ENCODE measurements around the gene SERPINC1. TPM values are rescaled to one million over a fixed set of nuclear protein-coding genes. Genes with fewer than 3 reads are reported as not detected.
"Not testable (repeated sequence)": the region's sequence is repeated elsewhere in the genome, so short reads cannot be mapped to it uniquely, and the experiment has no call there.

Gene SERPINC1
- total and polyA plus RNA-seq, 4 donors, result 0.08 to 0.61 (median 0.17) TPM; not detected in 1

GRCh38 chr1:173934440-173934839, 17.3 kb upstream of the SERPINC1 start:
- H3K4me1 ChIP-seq (ENCODE audit: control insufficient read depth in 5 of 5, insufficient read depth in 5 of 5, low read length in 5 of 5), result no peaks in the 10 kb centered on the region
- H3K27ac ChIP-seq (ENCODE audit: low read depth in 1 of 2, low read length in 1 of 2), result no peak overlapping the region
- H3K9me3 ChIP-seq (ENCODE audit: control insufficient read depth in 4 of 4, insufficient read depth in 3 of 4, low read length in 3 of 4), result no peaks in the 10 kb centered on the region
- WGBS, 2 donors, result 97 to 98% methylated on average over 1 of the region's 1 CpG
- no peak for TF ChIP-seq CTCF (IDR thresholded peaks at IDR 0.05; ENCODE audit: control extremely low read depth, extremely low read depth)
- DNase-seq (no peak), ATAC-seq (ENCODE audit: insufficient read depth, low FRiP score) (no peak)
- no peak overlapping the region for H3K9ac ChIP-seq (ENCODE audit: insufficient read depth in 1 of 2, low read length in 2 of 2)
- no peak overlapping the region for H3K4me3 ChIP-seq
- no peaks in the 10 kb centered on the region for H3K27me3 ChIP-seq (ENCODE audit: control insufficient read depth in 3 of 3, insufficient read depth in 3 of 3, low read length in 2 of 3)
- H3K36me3 ChIP-seq (ENCODE audit: control insufficient read depth in 4 of 4, insufficient read depth in 4 of 4, low read length in 4 of 4), result peaks cover 0 to 24% (median 11%) of the 10 kb centered on the region in 4 donors

GRCh38 chr1:173930541-173930940, 13.4 kb upstream of the SERPINC1 start:
- not testable (repeated sequence) for H3K4me3 ChIP-seq; H3K4me1 ChIP-seq (ENCODE audit: control insufficient read depth in 5 of 5, insufficient read depth in 5 of 5, low read length in 5 of 5); H3K36me3 ChIP-seq (ENCODE audit: control insufficient read depth in 4 of 4, insufficient read depth in 4 of 4, low read length in 4 of 4); H3K27ac ChIP-seq (ENCODE audit: low read depth in 1 of 2, low read length in 1 of 2); H3K27me3 ChIP-seq (ENCODE audit: control insufficient read depth in 3 of 3, insufficient read depth in 3 of 3, low read length in 2 of 3); DNase-seq; H3K9ac ChIP-seq (ENCODE audit: insufficient read depth in 1 of 2, low read length in 2 of 2); ATAC-seq (ENCODE audit: insufficient read depth, low FRiP score); H3K9me3 ChIP-seq (ENCODE audit: control insufficient read depth in 4 of 4, insufficient read depth in 3 of 4, low read length in 3 of 4)
- WGBS, 2 donors, result 96 to 100% methylated on average over 5 of the region's 5 CpGs

- Histone ChIP-seq H3K27ac (ENCODE audit: low read depth in 1 of 2, low read length in 1 of 2) (no peak overlapping the region), H3K4me1 (ENCODE audit: control insufficient read depth in 5 of 5, insufficient read depth in 5 of 5, low read length in 5 of 5) (no peaks in the 10 kb centered on the region), H3K9ac (ENCODE audit: insufficient read depth in 1 of 2, low read length in 2 of 2) (no peak overlapping the region), H3K36me3 (ENCODE audit: control insufficient read depth in 4 of 4, insufficient read depth in 4 of 4, low read length in 4 of 4) (peaks cover 0 to 2% (median 0%) of the 10 kb centered on the region in 4 donors), H3K4me3 (no peak overlapping the region), H3K9me3 (ENCODE audit: control insufficient read depth in 4 of 4, insufficient read depth in 3 of 4, low read length in 3 of 4) (no peaks in the 10 kb centered on the region), H3K27me3 (ENCODE audit: control insufficient read depth in 3 of 3, insufficient read depth in 3 of 3, low read length in 2 of 3) (no peaks in the 10 kb centered on the region)
- 91 to 97% methylated on average over 8 of the region's 8 CpGs for WGBS, 2 donors
- DNase-seq, result no peak
- no peak for ATAC-seq (ENCODE audit: insufficient read depth, low FRiP score)
- no peak for TF ChIP-seq CTCF (IDR thresholded peaks at IDR 0.05; ENCODE audit: control extremely low read depth, extremely low read depth)
Observed at GRCh38 chr1:173925306-173926242, 8.4 kb upstream of the SERPINC1 start.

GRCh38 chr1:173920861-173921260, 3.7 kb upstream of the SERPINC1 start:
- 93 to 94% methylated on average over 5 of the region's 5 CpGs for WGBS, 2 donors
- H3K4me1 ChIP-seq (ENCODE audit: control insufficient read depth in 5 of 5, insufficient read depth in 5 of 5, low read length in 5 of 5), result no peaks in the 10 kb centered on the region

More at GRCh38 chr1:173920861-173921260, 3.7 kb upstream of the SERPINC1 start:
- DNase-seq, result no peak
- Histone ChIP-seq H3K27me3 (ENCODE audit: control insufficient read depth in 3 of 3, insufficient read depth in 3 of 3, low read length in 2 of 3) (no peaks in the 10 kb centered on the region), H3K9me3 (ENCODE audit: control insufficient read depth in 4 of 4, insufficient read depth in 3 of 4, low read length in 3 of 4) (peaks cover 0 to 2% (median 0%) of the 10 kb centered on the region in 4 donors), H3K27ac (ENCODE audit: low read depth in 1 of 2, low read length in 1 of 2) (no peak overlapping the region), H3K36me3 (ENCODE audit: control insufficient read depth in 4 of 4, insufficient read depth in 4 of 4, low read length in 4 of 4) (no peaks in the 10 kb centered on the region), H3K4me3 (no peak overlapping the region), H3K9ac (ENCODE audit: insufficient read depth in 1 of 2, low read length in 2 of 2) (no peak overlapping the region)
- ATAC-seq (ENCODE audit: insufficient read depth, low FRiP score), result no peak
- no peak for TF ChIP-seq CTCF (IDR thresholded peaks at IDR 0.05; ENCODE audit: control extremely low read depth, extremely low read depth)
